Measurements from ENCODE around the gene KCNH8. TPM values are rescaled to one million over a fixed set of nuclear protein-coding genes. Genes with fewer than 3 reads are reported as not detected.

Gene KCNH8
- total RNA-seq = not detected in 2 replicates

GRCh38 chr3:19147905-19148767 lies at the start of gene KCNH8:
KCNH8 (plus strand) TSS chr3:19148510; CDS start chr3:19148720, 210 bp downstream.

